ENCODE data around the gene MRE11.

GRCh38 chr11:94433049-94433448 lies 60.6 kb downstream of the MRE11 start:
- TF ChIP-seq CTCF (conservative IDR thresholded peaks at IDR 0.05; ENCODE audit: low read depth, low read length) (no peak), EZH2phosphoT487 (IDR thresholded peaks at IDR 0.05; ENCODE audit: borderline replicate concordance, low read length) (no peak)
